IMR-90 (cell line): Measurements from ENCODE around the gene ARRB1. TPM values are rescaled to one million over a fixed set of nuclear protein-coding genes. Genes with fewer than 3 reads are reported as not detected.

Experiments
- ATAC-seq: fragments of 200-7000 bp; cut with Tn5 transposase; 2 replicates; pipeline ENCODE4 v1.9.1; 2020; ENCODE audit warnings: low read depth, mild to moderate bottlenecking, moderate library complexity
- BruUV-seq: library from RNA; stranded (reverse); fragments of 400-500 nt; replicated peaks from 2 replicates; lab custom pipeline; 2021; lab: Mats Ljungman, UMichigan
- CTCF ChIA-PET: fragments of 300-600 bp; formaldehyde crosslinking; extraction: SDS; loops from one replicate; lab custom pipeline; 2021; ENCODE audit warnings: antibody characterized with exemption; lab: Yijun Ruan, JAX
- POLR2A ChIA-PET: fragments of 300-600 bp; sonication (Branson Sonifier 250); formaldehyde crosslinking; loops from one replicate; lab custom pipeline; 2022; ENCODE audit warnings: antibody characterized with exemption; ENCODE audit not compliant: unreplicated experiment; lab: Charles Lee
- DNase-seq: peaks from one replicate; pipeline ENCODE4 v3.0.0; 2013
- H2AFZ ChIP-seq: replicated peaks from 2 replicates; pipeline ENCODE3; 2013; ENCODE audit warnings: low read length, mild to moderate bottlenecking; ENCODE audit not compliant: poor library complexity
- H2AK5ac ChIP-seq: 2 replicates; pipeline ENCODE4 v1.6.1; 2013; ENCODE audit warnings: low read depth, low read length, inconsistent platforms
- H2AK9ac ChIP-seq: replicated peaks from 2 replicates; pipeline ENCODE3; 2013; ENCODE audit warnings: mild to moderate bottlenecking, low read depth, low read length, moderate library complexity; ENCODE audit not compliant: poor library complexity
- H2BK120ac ChIP-seq: 2 replicates; pipeline ENCODE4 v1.6.1; 2013; ENCODE audit warnings: low read depth, low read length, inconsistent platforms
- H2BK15ac ChIP-seq: 3 replicates; pipeline ENCODE4 v1.6.1; 2013; ENCODE audit warnings: low read depth, low read length, inconsistent platforms
- H2BK20ac ChIP-seq: 2 replicates; pipeline ENCODE4 v1.6.1; 2013; ENCODE audit warnings: low read depth, mild to moderate bottlenecking, inconsistent platforms, low read length, moderate library complexity
- H2BK5ac ChIP-seq: 2 replicates; pipeline ENCODE4 v1.6.1; 2013; ENCODE audit warnings: mild to moderate bottlenecking, low read depth, low read length, inconsistent platforms; ENCODE audit not compliant: poor library complexity, severe bottlenecking
- H3K14ac ChIP-seq: replicated peaks from 2 replicates; pipeline ENCODE4 v1.6.1; 2013; ENCODE audit warnings: low read depth, low read length, inconsistent platforms
- H3K18ac ChIP-seq: 2 replicates; pipeline ENCODE4 v1.6.1; 2013; ENCODE audit warnings: low read depth, low read length, control low read depth
- H3K23ac ChIP-seq: 2 replicates; pipeline ENCODE4 v1.6.1; 2013; ENCODE audit warnings: low read depth, low read length, inconsistent platforms
- H3K27ac ChIP-seq: 2 replicates; pipeline ENCODE4 v1.5.1; 2013; ENCODE audit warnings: mild to moderate bottlenecking, control low read depth, low read length; ENCODE audit not compliant: insufficient read depth
- H3K27me3 ChIP-seq: 2 replicates; pipeline ENCODE4 v1.6.1; 2013; ENCODE audit warnings: low read length; ENCODE audit not compliant: control insufficient read depth, insufficient read depth
- H3K36me3 ChIP-seq: 2 replicates; pipeline ENCODE4 v1.6.1; 2013; ENCODE audit warnings: low read length, mixed read lengths; ENCODE audit not compliant: control insufficient read depth, insufficient read depth
- H3K4ac ChIP-seq: 2 replicates; pipeline ENCODE4 v1.6.1; 2013; ENCODE audit warnings: low read depth, low read length, inconsistent platforms
- H3K4me1 ChIP-seq: 2 replicates; pipeline ENCODE4 v1.6.1; 2013; ENCODE audit warnings: low read length, mixed read lengths; ENCODE audit not compliant: control insufficient read depth, insufficient read depth
- H3K4me2 ChIP-seq: 2 replicates; pipeline ENCODE4 v1.6.1; 2013; ENCODE audit warnings: low read depth, mild to moderate bottlenecking, control low read depth, low read length, moderate library complexity
- H3K4me3 ChIP-seq: 2 replicates; pipeline ENCODE4 v1.5.1; 2013; ENCODE audit warnings: low read depth, mild to moderate bottlenecking, control low read depth, low read length, moderate library complexity; ENCODE audit not compliant: insufficient read depth
- H3K56ac ChIP-seq: 2 replicates; pipeline ENCODE4 v1.6.1; 2013; ENCODE audit warnings: low read length, inconsistent platforms; ENCODE audit not compliant: insufficient read depth; ENCODE audit errors: extremely low read depth
- H3K79me1 ChIP-seq, 2 experiments: 2 replicates each; pipeline ENCODE4 v1.6.1; 2013; ENCODE audit warnings: low read length in 2 of 2, inconsistent platforms in 1 of 2, low read depth in 1 of 2
- H3K9ac ChIP-seq: 2 replicates; pipeline ENCODE4 v1.6.1; 2013; ENCODE audit warnings: low read depth, low read length, control low read depth
- H3K9me1 ChIP-seq: 2 replicates; pipeline ENCODE4 v1.6.1; 2013; ENCODE audit warnings: low read length, inconsistent platforms; ENCODE audit not compliant: insufficient read depth
- H3K9me3 ChIP-seq: 2 replicates; pipeline ENCODE4 v1.6.1; 2013; ENCODE audit warnings: low read length; ENCODE audit not compliant: control insufficient read depth, insufficient read depth
- H4K20me1 ChIP-seq: 2 replicates; pipeline ENCODE4 v1.6.1; 2013; ENCODE audit warnings: low read length, inconsistent platforms; ENCODE audit not compliant: insufficient read depth
- H4K5ac ChIP-seq: 2 replicates; pipeline ENCODE4 v1.6.1; 2013; ENCODE audit warnings: mild to moderate bottlenecking, low read depth, low read length, control low read depth
- H4K8ac ChIP-seq, 2 experiments: 2 replicates each; pipeline ENCODE4 v1.6.1; 2013; ENCODE audit warnings: low read depth in 2 of 2, low read length in 2 of 2, control low read depth in 1 of 2, inconsistent platforms in 1 of 2
- H4K91ac ChIP-seq: 2 replicates; pipeline ENCODE4 v1.6.1; 2013; ENCODE audit warnings: low read depth, low read length, inconsistent platforms; ENCODE audit not compliant: insufficient read depth
- BHLHE40 ChIP-seq: fragments of 150-350 bp; IDR thresholded peaks from 2 replicates; pipeline ENCODE4 v1.6.1; 2016; ENCODE audit warnings: mild to moderate bottlenecking, low read depth, low read length
- CEBPB ChIP-seq: IDR thresholded peaks from 2 replicates; pipeline ENCODE4 v1.6.1; 2012; ENCODE audit warnings: low read depth, low read length, improper control_type of control experiment
- CHD1 ChIP-seq: IDR thresholded peaks from 2 replicates; pipeline ENCODE4 v1.6.1; 2012; ENCODE audit warnings: low read depth, low read length, improper control_type of control experiment
- CTCF ChIP-seq: conservative IDR thresholded peaks from 2 replicates; pipeline ENCODE4 v1.5.1; 2012; ENCODE audit warnings: mild to moderate bottlenecking, low read depth, low read length, improper control_type of control experiment
- MAFK ChIP-seq: IDR thresholded peaks from 2 replicates; pipeline ENCODE4 v1.6.1; 2012; ENCODE audit warnings: low read depth, low read length, improper control_type of control experiment
- MAZ ChIP-seq: IDR thresholded peaks from 2 replicates; pipeline ENCODE4 v1.6.1; 2012; ENCODE audit warnings: low read depth, mild to moderate bottlenecking, low read length, improper control_type of control experiment, moderate library complexity, borderline replicate concordance
- MXI1 ChIP-seq: IDR thresholded peaks from 2 replicates; pipeline ENCODE4 v1.6.1; 2012; ENCODE audit warnings: low read depth, mild to moderate bottlenecking, low read length, moderate library complexity, borderline replicate concordance
- NFE2L2 ChIP-seq: fragments of 150-350 bp; IDR thresholded peaks from 2 replicates; pipeline ENCODE4 v1.6.1; 2016; ENCODE audit warnings: low read depth, mild to moderate bottlenecking, low read length
- POLR2A ChIP-seq: IDR thresholded peaks from 2 replicates; pipeline ENCODE4 v1.6.1; 2012; ENCODE audit warnings: mild to moderate bottlenecking, low read depth, low read length
- RAD21 ChIP-seq: IDR thresholded peaks from 2 replicates; pipeline ENCODE4 v1.6.1; 2012; ENCODE audit warnings: low read length, improper control_type of control experiment
- RCOR1 ChIP-seq: IDR thresholded peaks from 2 replicates; pipeline ENCODE4 v1.6.1; 2012; ENCODE audit warnings: mild to moderate bottlenecking, low read length, improper control_type of control experiment; ENCODE audit not compliant: insufficient replicate concordance
- RFX5 ChIP-seq: IDR thresholded peaks from 2 replicates; pipeline ENCODE4 v1.8.0; 2012; ENCODE audit warnings: low read depth, mild to moderate bottlenecking, low read length, moderate library complexity
- SMC3 ChIP-seq: fragments of 150-350 bp; IDR thresholded peaks from 2 replicates; pipeline ENCODE4 v1.6.1; 2016; ENCODE audit warnings: low read depth, mild to moderate bottlenecking, antibody characterized with exemption, low read length, moderate library complexity
- USF2 ChIP-seq: fragments of 150-350 bp; IDR thresholded peaks from 2 replicates; pipeline ENCODE4 v1.6.1; 2017; ENCODE audit warnings: mild to moderate bottlenecking, antibody characterized with exemption, low read length, low read depth
- WGBS, 2 experiments: methylation state at CpG; one replicate each; pipeline versions ENCODE4 v1.1.5 to v1.1.7; 2013; ENCODE audit warnings: missing lambda C conversion rate in 2 of 2; ENCODE audit not compliant: insufficient read length in 1 of 2; ENCODE audit errors: extremely low coverage in 2 of 2; 5-methylcytosine and 5-hydroxymethylcytosine counted together
- dilution Hi-C: fragments of 300-500 bp; cut with HindIII; formaldehyde crosslinking; loops from one replicate; pipeline ENCODE4 v1.14.3; 2018; ENCODE audit warnings: low sequenced_read_pairs; ENCODE audit not compliant: unreplicated experiment
- in situ Hi-C: fragments of 300-500 bp; cut with MboI; formaldehyde crosslinking; loops from 3 replicates; pipeline ENCODE4 v1.14.3; 2019; ENCODE audit warnings: low sequenced_read_pairs, inconsistent platforms, mixed read lengths
- intact Hi-C: fragments of 100-400 bp; cut with micrococcal nuclease; formaldehyde crosslinking; loops from 2 replicates; pipeline ENCODE4 v1.10.0; 2022
- polyA plus RNA-seq, 3 experiments: library from polyadenylated mRNA; depleted of rRNA; stranded (reverse); fragments of >200 nt; gene quantifications; 2 replicates each; pipeline ENCODE4 v1.2.3, GENCODE V29; 2012; ENCODE audit warnings: low replicate concordance in 1 of 3
- total RNA-seq: library from RNA; depleted of rRNA; stranded (reverse); fragments of >200 nt; gene quantifications from 2 replicates; pipeline ENCODE4 v1.2.3, GENCODE V29; 2012
- TF ChIP-seq, protein P1 (sequence below): fragments of 150-350 bp; IDR thresholded peaks from 2 replicates; pipeline ENCODE4 v1.6.1; 2016; ENCODE audit warnings: low read depth, mild to moderate bottlenecking, low read length, moderate library complexity, borderline replicate concordance

Gene ARRB1
- total and polyA plus RNA-seq, 2 of the 4 experiments (the other 2 are of a cell fraction): 11.0 to 17.4 TPM

DNA sequence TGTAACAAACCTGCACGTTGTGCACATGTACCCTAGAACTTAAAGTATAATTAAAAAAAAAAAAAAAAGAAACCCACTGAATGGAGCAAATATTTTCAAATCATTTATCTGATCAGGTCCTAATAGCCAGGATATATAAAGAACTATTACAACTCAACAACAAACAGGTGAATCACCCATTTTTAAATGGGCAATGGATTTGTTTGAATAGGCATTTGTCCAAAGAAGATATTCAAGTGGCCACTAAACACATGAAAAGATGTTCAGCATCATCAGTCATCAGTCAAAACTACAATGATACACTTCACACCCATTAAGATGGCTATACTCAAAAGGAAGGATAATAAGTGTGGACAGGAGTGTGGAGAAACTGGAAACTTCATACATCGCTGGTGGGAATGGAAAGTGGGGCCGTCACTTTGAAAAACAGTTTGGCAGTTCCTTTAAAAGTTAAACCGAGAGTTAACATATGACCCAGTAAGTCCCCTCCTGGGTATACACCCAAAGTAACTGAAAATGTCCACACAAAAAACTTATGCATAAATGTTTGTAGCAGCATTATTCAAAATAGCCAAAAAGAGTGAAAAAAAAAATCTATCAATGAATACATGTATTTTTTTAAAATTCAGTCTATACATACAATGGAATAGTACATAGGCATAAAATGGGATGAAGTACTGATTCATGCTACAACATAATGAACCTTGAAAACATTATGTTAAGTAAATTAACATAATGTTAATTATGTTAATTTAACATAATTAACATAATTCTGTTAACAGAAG lies 53.1 kb downstream of the ARRB1 start:
- CTCF ChIA-PET: interaction anchor here (0.6 kb wide), 1 partner anchor 57 kb away, joined by 4 read pairs; no protein-coding TSS in a partner anchor
- no peaks in the 10 kb centered on the region for H3K79me1 ChIP-seq
- TF ChIP-seq RFX5: no peak
- TF ChIP-seq, protein P1, sequence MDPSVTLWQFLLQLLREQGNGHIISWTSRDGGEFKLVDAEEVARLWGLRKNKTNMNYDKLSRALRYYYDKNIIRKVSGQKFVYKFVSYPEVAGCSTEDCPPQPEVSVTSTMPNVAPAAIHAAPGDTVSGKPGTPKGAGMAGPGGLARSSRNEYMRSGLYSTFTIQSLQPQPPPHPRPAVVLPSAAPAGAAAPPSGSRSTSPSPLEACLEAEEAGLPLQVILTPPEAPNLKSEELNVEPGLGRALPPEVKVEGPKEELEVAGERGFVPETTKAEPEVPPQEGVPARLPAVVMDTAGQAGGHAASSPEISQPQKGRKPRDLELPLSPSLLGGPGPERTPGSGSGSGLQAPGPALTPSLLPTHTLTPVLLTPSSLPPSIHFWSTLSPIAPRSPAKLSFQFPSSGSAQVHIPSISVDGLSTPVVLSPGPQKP: no peak
- no peak for TF ChIP-seq MXI1
- TF ChIP-seq CHD1: no peak
- TF ChIP-seq BHLHE40: no peak
- no peak for TF ChIP-seq RAD21
- TF ChIP-seq RCOR1: no peak
- TF ChIP-seq USF2: no peak
- TF ChIP-seq POLR2A: no peak
- TF ChIP-seq MAZ: no peak
- TF ChIP-seq CEBPB: no peak
- TF ChIP-seq CTCF: no peak
- TF ChIP-seq MAFK: no peak
- no peak for TF ChIP-seq SMC3
- TF ChIP-seq NFE2L2: no peak

More for the DNA sequence above, 53.1 kb downstream of the ARRB1 start:
- Histone ChIP-seq H4K8ac (no peak overlapping the region), H3K9ac (no peak overlapping the region), H3K4me1 (no peaks in the 10 kb centered on the region), H3K4me2 (no peak overlapping the region), H2AK9ac (no peak overlapping the region), H2AFZ (no peak overlapping the region), H3K9me1 (no peaks in the 10 kb centered on the region), H2AK5ac (no peak overlapping the region), H3K27me3 (no peaks in the 10 kb centered on the region), H4K5ac (no peak overlapping the region), H2BK20ac (no peak overlapping the region), H3K4me3 (no peak overlapping the region), H2BK120ac (no peak overlapping the region), H3K9me3 (no peaks in the 10 kb centered on the region), H2BK15ac (no peak overlapping the region), H3K14ac (no peak overlapping the region), H4K91ac (no peak overlapping the region), H3K56ac (no peak overlapping the region), H3K23ac (no peak overlapping the region), H3K36me3 (no peaks in the 10 kb centered on the region), H3K27ac (no peak overlapping the region), H4K20me1 (peaks cover 3% of the 10 kb centered on the region; the same call in 1 of the 2 replicates), H2BK5ac (no peak overlapping the region), H3K18ac (no peak overlapping the region), H3K4ac (no peak overlapping the region)
- ATAC-seq (no peak), DNase-seq (no peak)
- dilution Hi-C loops (no loop called here), intact Hi-C loops (no loop called here), in situ Hi-C loops (loop anchor here (25.0 kb wide), 1 partner anchor 239 kb away; the partner anchor contains the start of gene GDPD5)
- WGBS, 2 experiments: no CpG with 5 or more reads among the region's 4 CpGs
- POLR2A ChIA-PET: no interaction called here
- BruUV-seq: no TSS peak
